ENCODE data around the gene MYOC.
"Not testable (repeated sequence)": the region's sequence is repeated elsewhere in the genome, so short reads cannot be mapped to it uniquely, and the experiment has no call there.

Gene MYOC

DNA sequence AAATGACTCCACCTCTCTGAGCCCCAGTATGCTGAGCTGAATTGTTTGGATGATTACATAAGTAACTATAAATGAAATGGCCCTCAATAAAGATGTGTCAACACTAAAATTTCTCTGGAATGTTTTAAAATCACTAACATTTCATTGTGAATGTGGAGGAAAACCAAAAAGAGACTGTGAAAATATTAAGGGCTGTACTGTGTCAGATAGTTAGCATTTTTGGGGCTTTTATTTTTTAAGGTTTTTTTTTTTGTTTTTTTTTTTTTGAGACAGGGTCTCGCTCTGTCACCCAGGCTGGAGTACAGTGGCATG, 6.3 kb downstream of the MYOC start:
- DNase-seq = no peak

DNA sequence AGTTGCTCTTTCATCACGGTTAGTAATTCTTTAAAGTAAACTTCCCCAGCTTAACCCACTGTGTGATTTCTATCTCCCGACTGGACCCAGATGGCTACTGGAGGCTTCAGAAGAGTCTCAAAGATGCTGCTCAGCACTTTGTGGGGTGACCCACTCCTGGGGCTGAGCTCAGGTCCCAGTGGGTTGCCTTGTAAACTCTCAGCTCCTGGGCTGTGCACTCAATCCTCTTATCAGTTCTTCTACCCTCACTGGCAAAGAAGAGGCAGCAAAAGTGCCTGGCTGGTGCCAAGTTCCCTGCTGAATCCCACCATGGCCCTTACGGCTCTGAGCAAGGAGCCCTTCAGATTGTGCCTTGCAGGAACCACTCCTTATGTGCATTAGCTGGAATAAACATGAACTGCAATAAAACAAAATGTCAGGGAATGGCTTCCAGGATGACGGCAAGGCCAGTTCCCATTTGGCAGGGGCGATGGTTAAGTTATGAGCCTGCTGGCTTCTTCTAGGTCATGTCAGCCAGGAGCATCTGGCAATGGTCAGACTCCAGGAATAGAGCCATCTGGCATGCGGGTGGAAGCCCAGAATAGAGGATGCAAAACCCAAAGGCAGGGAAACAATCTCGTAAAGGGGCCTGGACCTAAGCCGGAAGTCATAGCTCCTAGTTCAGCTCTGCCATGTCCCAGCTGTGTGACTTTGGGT, 6.8 kb downstream of the MYOC start:
- DNase-seq = no peak

DNA sequence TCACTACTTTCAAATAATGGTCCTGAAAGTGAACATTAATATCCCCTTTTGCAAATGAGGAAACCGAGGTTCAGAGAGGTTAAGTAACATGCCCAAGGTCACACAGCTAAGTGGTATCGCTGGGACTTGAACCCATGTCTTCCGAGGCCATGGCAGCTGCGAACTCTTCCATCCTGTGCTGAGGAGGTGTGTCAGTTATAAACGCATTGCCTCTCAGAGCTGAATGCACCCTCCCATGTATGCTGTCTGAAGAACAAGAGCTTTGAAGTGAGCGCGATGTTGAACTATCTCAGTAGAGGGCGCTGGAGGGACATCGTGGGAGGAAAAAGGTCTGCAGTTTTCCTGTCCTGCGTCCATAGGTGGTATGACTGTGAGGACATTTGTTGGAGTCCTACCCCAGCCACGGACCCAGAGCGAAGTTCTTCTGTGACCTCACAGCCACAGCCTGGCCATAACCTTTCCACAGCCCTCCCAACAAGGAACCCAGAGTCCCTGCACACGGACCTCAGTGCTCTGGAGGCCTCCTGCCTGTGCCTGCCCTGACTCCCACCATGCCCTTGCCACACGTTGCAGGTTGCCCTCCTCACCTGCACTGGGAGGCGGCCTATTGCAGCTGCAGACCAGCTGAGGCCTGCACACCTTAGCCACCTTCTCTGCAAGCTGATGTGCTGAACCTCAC, 7.5 kb downstream of the MYOC start:
- peak; percentile 95 for DNase-seq

DNA sequence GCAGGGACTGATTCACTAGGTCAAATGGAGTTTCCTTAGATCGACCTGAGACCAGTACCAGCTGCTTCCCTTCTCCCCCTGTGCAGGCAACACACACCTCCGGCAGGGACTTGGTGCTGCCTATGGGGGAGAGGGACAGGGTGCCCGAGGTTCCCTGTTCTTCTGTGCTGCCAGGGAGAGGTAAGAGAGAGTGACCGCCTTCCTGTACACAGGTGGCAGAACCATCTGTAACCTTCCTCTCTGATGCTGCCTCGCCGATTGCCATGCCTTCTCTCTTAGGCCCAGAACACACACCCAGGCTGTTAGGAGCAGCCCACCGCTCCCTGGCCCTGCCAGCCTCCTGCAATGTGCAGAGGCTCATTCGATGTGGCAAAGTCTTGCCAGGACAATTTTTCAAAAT, 9.3 kb downstream of the MYOC start:
- DNase-seq = no peak

DNA sequence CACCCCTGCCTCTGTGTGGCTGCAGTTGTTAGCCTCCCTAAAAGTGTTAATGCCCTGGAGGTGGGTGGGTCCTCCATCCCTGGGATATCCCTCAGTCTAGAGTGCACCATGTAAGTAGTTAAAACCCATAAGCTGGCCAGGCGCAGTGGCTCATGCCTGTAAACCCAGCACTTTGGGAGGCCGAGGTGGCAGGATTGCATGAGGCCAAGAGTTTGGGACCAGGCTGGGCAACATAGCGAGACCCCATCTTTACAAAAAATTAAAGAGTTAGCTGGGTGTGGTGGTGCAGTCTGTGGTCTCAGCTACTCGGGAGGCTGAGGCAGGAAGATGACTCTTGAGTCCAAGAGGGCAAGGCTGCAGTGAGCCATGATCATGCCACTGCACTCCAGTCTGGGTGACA, 10.3 kb downstream of the MYOC start:
- DNase-seq = no peak

DNA sequence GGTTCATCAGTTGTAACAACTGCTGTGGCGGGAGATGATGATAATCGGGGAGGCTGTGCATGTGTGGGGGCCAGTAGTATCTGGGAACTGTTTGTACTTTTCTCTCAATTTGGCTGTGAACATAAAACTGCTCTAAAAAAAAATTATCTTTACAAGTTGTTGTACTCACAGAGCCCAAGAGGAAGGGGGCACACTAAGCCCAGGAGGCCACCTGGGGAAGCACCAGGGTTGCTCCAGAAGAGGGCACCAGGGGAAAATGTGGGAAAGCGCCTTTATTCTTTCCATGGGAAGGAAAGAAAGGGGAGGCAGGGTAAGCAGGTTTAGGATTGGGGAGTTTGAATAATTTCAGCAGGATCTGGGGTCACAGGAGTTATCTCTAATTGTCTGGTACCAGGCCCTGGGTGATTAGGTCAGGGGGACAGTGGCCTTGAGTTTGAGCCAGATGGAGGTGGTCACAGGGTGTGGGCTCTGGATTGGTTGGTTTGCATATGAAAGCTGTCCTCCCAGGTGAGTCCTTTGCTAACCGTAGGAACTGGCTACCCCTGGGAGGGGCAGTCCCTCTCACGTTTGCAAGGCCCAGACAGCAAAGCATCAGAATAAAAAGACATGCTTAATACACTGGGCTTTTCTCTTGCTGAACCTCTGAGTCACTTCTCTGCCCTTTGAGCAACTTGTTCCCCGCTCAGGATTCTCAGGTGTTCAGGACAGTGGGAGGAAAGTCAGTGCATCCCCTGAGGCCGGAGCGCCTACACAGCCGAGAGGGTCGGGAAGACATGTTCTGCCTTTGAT, 11.2 kb downstream of the MYOC start:
- peak; percentile 68 for DNase-seq

DNA sequence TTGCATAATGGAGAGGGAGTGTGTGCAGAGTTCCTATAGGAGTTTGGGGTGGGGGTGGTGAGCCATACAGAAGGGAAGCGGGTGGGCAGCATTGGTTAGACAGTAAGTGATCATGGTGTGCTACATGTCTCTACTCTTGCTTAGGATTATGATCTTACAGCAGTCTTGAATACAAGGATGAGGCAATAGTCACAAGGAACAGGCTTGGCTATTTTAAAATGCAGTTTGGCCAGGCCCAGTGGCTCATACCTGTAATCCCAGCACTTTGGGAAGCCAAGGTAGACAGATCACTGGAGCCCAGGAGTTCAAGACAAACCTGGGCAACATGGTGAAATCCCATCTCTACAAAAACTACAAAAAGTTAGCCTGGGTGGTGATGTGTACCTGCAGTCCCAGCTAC, 12.3 kb downstream of the MYOC start:
- DNase-seq = no peak

DNA sequence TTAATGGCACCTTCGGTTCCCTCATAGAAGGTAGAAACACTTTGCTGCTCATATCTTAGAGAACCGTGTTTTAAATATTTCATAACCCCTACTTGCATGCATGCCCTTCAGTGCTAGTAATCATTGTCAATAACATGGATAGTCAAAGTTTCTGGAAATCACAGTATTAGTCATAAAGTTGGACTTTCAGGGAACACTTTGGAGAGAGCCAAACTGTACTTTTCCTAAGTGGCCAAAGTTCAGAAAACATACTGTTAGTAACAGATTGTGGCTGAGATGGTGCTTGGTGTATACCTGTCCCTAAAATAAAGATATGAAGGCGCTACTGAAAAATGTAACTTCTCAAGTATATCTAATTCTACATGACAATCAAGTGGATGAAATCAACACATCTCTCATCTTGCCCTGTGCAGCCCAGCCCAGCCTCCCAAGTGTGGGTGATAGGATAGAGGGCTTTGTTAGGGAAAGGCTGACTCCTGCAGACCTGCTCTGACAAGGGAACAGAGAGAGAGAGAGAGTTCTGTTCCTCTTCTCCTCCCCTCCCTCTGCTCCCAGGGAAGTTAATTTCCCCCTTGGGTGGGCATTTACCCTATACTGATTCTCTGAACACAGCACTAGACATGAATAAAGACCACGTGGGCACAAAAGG, 14.4 kb downstream of the MYOC start:
- no peak for DNase-seq

DNA sequence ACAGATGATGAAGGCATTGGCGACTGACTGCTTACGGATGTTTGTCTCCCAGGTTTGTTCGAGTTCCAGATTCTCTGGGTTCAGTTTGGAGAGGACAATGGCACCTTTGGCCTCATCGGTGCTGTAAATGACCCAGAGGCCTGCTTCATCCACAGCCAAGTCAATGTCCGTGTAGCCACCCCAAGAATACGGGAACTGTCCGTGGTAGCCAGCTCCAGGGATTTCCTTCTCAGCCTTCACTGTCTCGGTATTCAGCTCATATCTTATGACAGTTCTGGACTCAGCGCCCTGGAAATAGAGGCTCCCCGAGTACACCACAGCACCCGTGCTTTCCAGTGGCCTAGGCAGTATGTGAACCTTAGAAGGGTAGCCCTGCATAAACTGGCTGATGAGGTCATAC, 16.3 kb downstream of the MYOC start:
- DNase-seq = no peak

DNA sequence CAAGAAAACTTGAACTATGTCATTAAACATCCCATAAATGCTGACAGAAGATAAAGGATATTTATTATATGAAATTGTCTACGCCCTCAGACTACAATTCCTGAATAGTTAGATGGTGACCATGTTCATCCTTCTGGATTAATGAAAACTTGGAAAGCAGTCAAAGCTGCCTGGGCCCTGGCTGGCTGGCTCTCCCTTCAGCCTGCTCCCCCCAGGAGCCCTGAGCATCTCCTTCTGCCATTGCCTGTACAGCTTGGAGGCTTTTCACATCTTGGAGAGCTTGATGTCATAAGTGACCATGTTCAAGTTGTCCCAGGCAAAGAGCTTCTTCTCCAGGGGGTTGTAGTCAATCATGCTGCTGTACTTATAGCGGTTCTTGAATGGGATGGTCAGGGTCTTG, 16.8 kb downstream of the MYOC start:
- no peak for DNase-seq

DNA sequence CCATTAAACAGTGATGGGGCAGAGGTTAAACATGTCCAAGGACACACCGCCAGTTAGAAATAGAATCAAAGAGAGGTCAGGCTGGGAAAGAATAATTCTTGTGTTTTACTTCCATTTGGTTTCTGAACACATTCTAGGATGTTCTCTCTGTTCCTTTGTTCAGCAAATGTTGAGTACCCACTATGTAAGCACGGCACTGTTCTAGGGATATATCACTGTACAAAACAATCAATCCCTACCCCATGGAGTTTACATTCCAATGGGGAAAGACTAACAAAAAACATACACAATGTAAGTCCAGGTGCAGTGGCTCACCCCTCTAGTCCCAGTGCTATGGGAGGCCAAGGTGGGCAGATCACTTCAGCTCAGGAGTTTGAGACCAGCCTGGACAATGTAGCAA, 24.3 kb downstream of the MYOC start:
- DNase-seq = no peak

DNA sequence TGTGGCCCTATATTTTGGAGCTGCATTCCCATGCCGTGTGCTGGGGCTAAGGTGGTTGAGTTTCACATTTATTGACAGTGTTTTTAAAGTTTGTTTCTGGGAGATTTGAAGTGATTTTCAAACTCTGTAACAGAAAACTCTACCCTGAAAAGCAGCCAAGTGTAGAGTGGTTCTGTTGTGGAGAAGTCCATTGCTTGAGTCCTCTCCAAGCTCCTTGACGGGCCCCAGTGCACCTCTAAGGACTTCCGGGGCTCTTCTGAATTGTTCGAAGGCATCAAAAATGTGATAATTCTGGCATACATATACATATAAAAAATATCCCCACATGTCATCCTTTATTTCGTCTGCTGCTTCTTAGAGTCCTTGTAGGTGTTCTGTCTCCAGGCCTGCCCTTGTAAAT, 25.5 kb downstream of the MYOC start:
- DNase-seq = no peak

DNA sequence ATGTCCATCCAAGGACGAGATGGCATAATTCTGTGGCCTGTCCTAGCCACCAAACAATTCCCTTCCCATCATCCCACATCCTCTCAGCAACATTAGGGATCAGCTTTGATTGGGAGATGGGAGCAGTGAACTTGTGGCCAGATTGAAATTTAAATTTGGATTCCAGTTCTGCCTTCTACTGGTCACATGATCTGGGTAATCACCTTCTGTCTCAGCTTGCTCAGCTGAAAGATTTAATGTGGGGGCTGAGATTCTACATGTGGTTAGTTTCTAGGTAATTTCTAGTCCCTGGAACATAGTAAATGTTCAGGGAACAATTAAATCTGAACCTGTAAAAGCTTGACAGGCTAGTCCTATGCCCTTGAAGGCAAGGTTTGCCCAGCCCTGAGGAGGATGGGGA, 27.3 kb downstream of the MYOC start:
- DNase-seq = no peak

DNA sequence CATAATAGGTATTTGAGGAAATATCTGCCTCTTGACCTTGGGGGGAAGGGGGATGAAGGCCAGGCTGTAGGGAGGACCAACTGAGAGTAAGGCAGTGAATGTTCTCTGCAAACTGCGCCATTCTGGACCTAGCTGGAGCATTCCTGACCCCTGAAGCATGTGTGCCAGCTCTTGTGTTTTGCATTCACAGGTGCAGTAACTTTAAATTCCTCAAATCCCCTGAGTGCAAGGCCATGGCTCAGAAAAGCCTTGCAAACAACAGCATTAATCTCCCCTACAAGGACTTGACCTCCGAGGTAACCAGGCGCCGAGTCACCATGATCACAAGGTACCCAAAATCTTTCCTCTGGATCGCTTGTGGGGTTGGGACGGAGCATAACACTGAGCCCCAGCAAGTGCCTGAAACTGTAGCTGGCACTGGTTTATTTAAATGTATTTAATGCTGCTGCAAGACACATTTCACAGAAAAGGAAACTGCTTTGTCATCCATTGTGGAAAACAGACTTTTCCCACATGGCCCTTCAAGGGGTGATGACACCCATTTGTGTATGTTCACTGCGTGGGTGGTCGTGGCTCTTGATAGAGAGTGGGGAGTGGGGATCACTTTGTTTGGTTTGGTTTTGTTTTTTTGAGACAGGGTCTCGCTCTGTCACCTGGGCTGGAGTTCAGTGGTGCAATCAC, 28.7 kb downstream of the MYOC start:
- no peak for DNase-seq

DNA sequence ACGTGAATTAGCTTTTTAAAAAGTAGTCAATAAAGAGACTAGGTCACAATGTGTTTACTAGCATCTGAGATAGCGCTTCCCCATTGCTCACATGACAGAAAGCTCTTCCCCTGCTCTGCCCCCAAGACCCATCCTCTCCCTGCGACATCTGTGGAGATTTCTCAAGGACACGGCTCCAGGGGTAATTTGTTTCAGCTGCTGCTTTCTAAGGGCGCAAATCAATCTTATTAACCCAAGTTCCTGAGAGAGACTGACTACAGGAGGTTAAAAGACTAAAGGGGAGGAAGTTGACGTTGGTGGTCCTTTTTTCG, 30.4 kb downstream of the MYOC start, which contains the start of gene MYOCOS:
Gene MYOCOS (plus strand): TSS at position 92 of the 311 bp plus-strand sequence. CDS start 1,641 bp downstream, outside the sequence.
- no peak for DNase-seq

DNA sequence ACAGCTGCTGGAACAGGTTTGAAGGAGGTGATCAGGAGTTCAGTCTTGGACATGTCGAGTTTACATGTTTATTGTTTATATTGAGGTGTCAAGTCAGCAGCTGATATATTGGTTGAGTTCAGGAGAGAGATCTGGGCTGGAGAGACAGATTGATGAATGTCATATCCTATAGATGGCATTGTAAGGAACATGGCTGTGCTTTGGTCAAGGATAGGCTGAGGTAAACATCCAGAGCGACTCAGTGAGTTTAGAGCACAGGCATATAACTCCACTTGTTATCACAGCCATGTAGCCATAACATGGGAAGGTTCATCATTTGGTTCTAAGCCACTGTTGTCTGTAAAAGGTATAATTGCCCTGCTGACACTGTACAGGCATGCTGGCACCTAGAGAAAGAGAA, 35.9 kb downstream of the MYOC start:
- DNase-seq = no peak

DNA sequence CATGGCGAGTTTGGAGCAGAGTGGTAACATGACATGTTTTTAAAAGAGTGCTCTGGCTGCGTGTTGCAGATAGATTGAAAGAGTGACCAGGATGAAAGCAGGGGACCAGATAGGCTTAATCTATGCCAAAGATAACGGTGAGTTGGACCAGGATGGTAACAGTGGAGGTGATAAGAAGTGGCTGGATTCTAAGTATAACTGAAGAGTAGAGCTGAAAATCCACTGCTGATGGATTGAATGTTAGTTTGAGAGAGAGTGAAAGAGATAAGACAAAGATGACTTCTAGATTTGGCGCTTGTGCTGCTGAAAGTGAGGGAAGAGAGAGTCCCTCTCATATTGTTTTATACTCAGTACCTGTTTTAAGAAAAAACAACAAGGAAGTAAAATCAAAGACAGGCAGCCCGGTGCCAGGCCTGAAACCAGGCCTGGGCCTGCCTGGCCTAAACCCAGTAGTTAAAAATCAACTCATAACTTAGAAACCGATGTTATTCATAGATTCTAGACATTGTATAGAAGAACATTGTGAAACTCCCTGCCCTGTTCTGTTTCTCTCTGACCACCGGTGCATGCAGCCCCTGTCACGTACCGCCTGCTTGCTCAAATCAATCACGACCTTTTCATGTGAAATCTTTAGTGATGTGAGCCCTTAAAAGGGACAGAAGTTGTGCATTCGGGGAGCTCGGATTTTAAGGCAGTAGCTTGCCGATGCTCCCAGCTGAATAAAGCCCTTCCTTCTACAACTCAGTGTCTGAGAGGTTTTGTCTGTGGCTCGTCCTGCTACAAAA, 37.2 kb downstream of the MYOC start:
- not testable (repeated sequence) for DNase-seq

DNA sequence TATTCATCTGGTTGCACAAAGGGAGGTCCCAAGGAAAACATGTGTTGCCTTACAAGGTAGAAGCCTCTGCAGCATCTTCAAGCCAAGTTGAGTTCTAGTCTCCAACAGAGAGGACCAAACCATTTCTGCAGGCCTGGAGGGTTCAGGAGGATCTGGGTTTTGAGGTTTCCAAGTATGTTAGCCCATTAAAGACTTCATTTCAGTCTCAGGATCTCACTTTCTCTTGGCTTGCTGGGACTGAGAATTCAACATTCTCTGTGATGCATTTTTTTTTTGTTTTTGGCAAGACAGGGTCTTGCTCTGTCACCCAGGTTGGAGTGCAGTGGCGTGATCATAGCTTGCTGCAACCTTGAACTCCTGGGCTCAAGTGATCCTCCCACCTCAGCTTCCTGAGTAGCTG, 39.2 kb downstream of the MYOC start:
- DNase-seq = no peak

DNA sequence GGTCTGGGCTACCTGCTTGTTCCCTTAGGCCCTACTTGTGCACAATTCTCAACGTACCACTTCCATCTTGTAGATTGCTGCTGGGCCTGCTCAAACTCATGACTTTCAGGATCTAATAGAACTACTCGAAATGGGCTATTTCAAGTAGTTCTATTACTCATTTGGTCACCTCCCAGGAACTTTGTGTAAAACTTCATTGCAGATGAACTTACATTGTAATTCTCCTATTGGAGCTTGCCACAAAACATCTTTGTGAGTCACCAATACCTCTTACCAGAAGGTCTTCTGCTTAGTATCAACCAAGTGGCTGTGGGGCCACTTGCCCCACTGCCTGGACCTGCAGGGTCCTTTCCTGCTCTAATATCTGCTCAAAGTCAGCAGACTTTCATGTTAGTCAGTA, 41.2 kb downstream of the MYOC start:
- no peak for DNase-seq

DNA sequence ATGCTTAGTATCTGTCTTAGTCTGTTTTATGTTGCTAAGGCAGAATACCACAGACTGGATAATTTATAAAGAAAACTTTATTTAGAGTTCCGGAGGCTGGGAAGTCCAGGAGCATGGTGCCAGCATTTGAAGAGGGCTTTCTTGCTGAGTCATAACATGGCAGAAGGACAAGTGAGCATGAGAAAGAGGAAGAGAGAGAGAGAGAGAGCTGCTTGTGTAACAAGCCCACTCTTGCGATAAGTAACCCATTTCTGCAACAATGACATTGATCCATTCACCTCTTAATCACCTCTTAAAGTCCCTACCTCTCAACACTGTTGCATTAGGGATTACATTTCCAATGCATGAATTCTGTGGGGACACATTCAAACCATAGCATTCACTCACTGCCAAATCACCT, 42.1 kb downstream of the MYOC start:
- DNase-seq = no peak

DNA sequence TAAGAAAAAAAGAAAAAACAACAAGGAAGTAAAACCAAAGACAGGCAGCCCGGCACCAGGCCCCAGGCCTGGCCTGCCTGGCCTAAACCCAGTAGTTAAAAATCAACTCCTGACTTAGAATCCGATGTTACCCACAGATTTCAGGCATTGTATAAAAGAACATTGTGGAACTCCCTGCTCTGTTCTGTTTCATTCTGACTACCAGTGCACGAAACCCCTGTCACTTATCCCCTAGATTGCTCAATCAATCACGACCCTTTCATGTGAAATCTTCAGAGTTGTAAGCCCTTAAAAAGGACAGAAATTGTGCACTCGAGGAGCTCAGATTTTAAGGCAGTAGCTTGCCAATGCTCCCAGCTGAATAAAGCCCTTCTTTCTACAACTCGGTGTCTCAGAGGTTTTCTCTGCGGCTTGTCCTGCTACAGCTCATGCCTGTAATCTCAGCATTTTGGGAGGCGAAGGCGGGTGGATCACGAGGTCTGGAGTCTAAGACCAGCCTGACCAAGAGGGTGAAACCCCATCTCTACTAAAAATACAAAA, 46.0 kb downstream of the MYOC start:
- peak; percentile 18 for DNase-seq

DNA sequence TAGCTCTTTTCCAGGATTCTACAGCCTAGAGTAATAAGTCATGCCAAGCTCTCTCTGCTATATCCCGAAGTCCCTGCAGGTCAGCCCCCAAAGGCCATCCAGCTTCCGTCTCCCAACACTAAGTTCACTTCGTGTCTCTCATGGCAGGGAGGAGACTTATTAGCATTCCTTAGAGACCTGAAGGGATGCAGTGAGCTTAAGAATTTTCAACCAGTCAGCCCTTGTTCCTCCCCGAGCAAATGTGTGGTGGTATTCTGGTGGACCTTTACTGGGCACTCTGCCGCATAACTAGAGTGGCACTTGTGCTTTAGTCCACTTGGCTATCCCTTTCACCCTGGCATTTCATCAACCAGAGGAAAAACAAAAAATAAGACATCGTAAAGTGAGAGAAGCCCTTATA, 49.4 kb downstream of the MYOC start:
- not testable (repeated sequence) for DNase-seq
